Effector memory CD4-positive, alpha-beta T cell (primary cell): ENCODE results near the gene OR1B1.
"Not testable (repeated sequence)": the region's sequence is repeated elsewhere in the genome, so short reads cannot be mapped to it uniquely, and the experiment has no call there.

ENCODE experiments used
- DNase-seq, 3 donors: peaks; one replicate each; pipeline ENCODE4 v3.0.0-alpha.2; 2020
- H3K27ac ChIP-seq: 2 replicates; pipeline ENCODE4 v1.7.0; 2013; ENCODE audit warnings: mild to moderate bottlenecking, low read length, moderate library complexity; ENCODE audit not compliant: insufficient read depth, poor library complexity, severe bottlenecking
- H3K27me3 ChIP-seq: replicated peaks from 2 replicates; pipeline ENCODE4 v1.7.0; 2013; ENCODE audit warnings: mild to moderate bottlenecking, low read length; ENCODE audit not compliant: insufficient read depth, control insufficient read depth, poor library complexity, severe bottlenecking
- H3K36me3 ChIP-seq: 2 replicates; pipeline ENCODE4 v1.7.0; 2013; ENCODE audit warnings: mild to moderate bottlenecking, low read length, moderate library complexity; ENCODE audit not compliant: control insufficient read depth, insufficient read depth
- H3K4me1 ChIP-seq: 2 replicates; pipeline ENCODE4 v1.7.0; 2013; ENCODE audit warnings: low read length, mild to moderate bottlenecking; ENCODE audit not compliant: control insufficient read depth, insufficient read depth, poor library complexity, severe bottlenecking
- H3K4me3 ChIP-seq: 2 replicates; pipeline ENCODE4 v1.7.0; 2013; ENCODE audit warnings: low read length, low read depth, mild to moderate bottlenecking; ENCODE audit not compliant: insufficient read depth, poor library complexity, severe bottlenecking
- H3K9me3 ChIP-seq: 2 replicates; pipeline ENCODE4 v1.7.0; 2013; ENCODE audit warnings: mild to moderate bottlenecking, low read length, moderate library complexity; ENCODE audit not compliant: control insufficient read depth

OR1B1 gene

DNA sequence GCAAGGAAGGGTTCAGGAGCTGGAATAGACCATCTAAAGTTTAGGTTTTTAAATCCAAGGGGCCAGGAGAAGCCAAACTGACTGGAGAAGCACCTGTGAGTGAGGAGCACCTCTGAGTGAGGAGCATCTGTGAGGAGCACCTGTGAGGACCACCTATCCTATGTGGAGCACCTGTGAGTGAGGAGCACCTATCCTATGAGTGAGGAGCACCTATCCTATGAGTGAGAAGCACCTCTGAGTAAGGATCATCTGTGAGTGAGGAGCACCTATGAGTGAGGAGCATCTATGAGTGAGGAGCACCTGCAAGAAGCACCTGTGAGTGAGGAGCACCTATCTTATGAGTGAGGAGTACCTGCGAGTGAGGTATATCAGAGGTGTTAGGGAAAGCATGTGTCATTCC lies 50.8 kb downstream of the OR1B1 start:
- no peaks in the 10 kb centered on the region for H3K4me1 ChIP-seq
- no peak overlapping the region for H3K27ac ChIP-seq
- no peaks in the 10 kb centered on the region for H3K36me3 ChIP-seq
- DNase-seq, result no peak
- H3K9me3 ChIP-seq, result no peaks in the 10 kb centered on the region
- H3K27me3 ChIP-seq, result no peaks in the 10 kb centered on the region
- H3K4me3 ChIP-seq, result no peak overlapping the region

DNA sequence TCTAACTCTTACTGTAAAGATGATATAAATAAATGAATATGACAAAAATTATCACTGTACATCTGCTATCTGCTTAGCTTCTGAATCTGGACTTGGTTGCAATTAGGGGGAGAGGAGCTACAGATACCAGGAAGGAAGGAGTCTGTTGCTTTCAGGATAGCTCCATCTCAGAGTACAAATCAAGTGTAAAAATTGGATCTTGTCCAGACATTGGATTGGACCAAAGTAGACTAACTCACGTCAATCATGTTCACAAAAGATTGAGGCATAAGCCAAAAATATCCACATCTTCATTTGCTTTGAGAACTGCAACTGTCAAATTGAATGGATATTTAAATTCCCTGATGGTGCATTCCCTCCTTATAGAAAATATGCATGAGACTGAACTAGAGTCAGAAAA lies 51.7 kb downstream of the OR1B1 start:
- Histone ChIP-seq H3K27me3 (no peaks in the 10 kb centered on the region), H3K4me1 (no peaks in the 10 kb centered on the region), H3K27ac (no peak overlapping the region), H3K36me3 (no peaks in the 10 kb centered on the region), H3K4me3 (no peak overlapping the region), H3K9me3 (no peaks in the 10 kb centered on the region)
- no peak for DNase-seq

DNA sequence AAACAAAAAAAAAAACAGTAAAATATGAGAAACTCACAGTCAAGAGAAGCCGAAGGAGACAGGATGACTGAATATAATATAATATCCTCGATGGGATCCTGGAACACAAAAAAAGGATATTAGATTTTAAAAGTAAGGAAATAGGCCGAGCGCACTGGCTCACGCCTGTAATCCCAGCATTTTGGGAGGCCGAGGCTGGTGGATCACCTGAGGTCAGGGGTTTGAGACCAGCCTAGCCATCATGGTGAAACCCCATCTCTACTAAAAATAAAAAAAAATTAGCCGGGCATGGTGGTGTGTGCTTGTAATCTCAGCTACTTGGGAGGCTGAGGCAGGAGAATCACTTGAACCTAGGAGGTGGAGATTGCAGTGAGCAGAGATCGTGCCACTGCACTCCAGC lies 74.1 kb downstream of the OR1B1 start, which contains the start of gene OR1L8:
Gene OR1L8 (minus strand): TSS at position 101 of the 400 bp plus-strand sequence. CDS start 14,907 bp downstream, outside the sequence.
- H3K9me3 ChIP-seq, H3K4me3 ChIP-seq, H3K36me3 ChIP-seq, DNase-seq, H3K27ac ChIP-seq, H3K27me3 ChIP-seq, H3K4me1 ChIP-seq: not testable (repeated sequence)

DNA sequence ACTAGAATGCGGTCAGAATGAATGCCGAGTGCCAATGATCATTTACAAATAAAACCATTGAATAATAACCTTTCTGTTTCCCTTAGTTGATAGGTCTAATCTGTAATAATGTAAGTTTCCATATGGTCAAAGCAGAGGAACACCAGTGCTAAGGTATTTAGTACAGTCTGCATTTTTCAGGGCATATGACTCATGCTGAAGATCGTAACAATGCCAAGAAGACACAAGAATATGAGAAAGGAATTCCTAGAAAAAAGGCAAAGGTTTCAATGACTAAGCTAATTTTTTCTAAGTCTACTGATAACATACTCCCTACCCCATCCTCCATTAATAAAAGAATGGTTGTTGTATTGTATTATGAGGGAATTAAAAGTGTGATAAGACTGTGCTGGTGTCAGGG lies 77.1 kb downstream of the OR1B1 start:
- no peaks in the 10 kb centered on the region for H3K36me3 ChIP-seq
- no peaks in the 10 kb centered on the region for H3K4me1 ChIP-seq
- H3K27ac ChIP-seq, result no peak overlapping the region
- H3K27me3 ChIP-seq, result no peaks in the 10 kb centered on the region
- no peak for DNase-seq
- no peak overlapping the region for H3K4me3 ChIP-seq
- no peaks in the 10 kb centered on the region for H3K9me3 ChIP-seq

DNA sequence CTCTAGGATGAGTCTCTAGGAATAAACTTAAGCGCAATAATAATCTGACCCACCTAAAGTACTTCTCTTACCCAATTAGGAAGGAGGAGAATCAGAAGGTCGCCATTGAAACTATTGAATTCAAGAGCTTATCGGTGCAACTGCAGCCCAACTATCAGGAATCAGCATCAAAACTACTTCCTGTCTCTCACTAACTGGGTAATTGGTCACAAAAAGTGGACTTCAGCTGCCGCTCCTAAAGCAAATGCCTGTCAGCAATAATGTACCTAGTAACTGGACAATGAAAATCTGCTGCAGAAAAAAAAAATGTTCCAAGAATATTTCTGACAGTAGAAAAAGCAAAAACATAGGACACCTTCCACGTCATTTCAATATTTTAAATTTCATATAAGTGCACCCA lies 77.6 kb downstream of the OR1B1 start:
- DNase-seq, result no peak
- H3K4me3 ChIP-seq, result no peak overlapping the region
- H3K27ac ChIP-seq, result no peak overlapping the region
- no peaks in the 10 kb centered on the region for H3K4me1 ChIP-seq
- H3K27me3 ChIP-seq, result no peaks in the 10 kb centered on the region
- H3K36me3 ChIP-seq, result no peaks in the 10 kb centered on the region
- no peaks in the 10 kb centered on the region for H3K9me3 ChIP-seq
